G401.6 (cell line): Measurements from ENCODE around the gene TDRD5.
"Not testable (repeated sequence)": the region's sequence is repeated elsewhere in the genome, so short reads cannot be mapped to it uniquely, and the experiment has no call there.

ENCODE experiments used
- FAIRE-seq: peaks from 2 replicates; lab custom pipeline; 2012; peaks lifted over from hg19 to GRCh38; lab: Jason Lieb, UNC

Gene TDRD5

DNA sequence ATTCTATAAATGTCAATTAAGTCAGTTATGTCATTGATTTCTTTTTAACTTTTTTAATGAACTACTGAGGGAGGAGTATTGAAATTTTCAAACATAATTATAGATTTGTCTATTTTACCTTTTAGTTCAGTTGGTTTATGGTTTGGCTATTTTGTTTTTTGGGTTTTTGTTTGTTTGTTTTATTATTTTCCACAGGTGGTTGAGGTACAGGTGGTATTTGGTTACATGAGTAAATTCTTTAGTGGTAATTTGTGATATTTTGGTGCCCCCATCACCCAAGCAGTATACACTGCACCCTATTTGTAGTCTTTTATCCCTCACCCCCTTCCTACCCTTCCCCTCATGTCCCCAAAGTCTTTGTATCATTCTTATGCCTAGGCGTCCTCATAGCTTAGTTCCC, 9.5 kb downstream of the TDRD5 start:
- FAIRE-seq: no peak

GRCh38 chr1:179612361-179612760, 20.7 kb downstream of the TDRD5 start:
- no peak for FAIRE-seq

DNA sequence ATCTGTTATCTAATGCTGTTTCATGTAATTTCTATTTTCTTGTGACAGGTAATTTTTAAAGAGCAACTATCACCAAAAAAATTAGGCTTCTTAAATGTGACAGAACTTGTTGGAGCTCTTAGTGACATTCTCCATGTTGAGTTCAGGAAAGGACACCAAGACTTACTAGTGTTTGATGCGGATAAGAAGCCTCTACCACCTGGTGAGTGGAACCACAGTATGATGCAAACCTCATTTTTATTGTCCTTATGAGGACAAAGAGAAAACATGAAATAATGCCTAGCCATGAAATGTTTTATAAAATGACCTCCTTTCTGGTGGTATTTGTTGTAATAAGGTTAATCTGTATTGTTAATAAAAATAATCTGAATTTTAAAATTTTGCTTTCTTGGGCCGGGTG, 39.1 kb downstream of the TDRD5 start:
- FAIRE-seq: no peak

- no peak for FAIRE-seq
Measured at GRCh38 chr1:179632868-179633267, 41.2 kb downstream of the TDRD5 start.

- no peak for FAIRE-seq
Measured at GRCh38 chr1:179637211-179637860, 45.7 kb downstream of the TDRD5 start.

DNA sequence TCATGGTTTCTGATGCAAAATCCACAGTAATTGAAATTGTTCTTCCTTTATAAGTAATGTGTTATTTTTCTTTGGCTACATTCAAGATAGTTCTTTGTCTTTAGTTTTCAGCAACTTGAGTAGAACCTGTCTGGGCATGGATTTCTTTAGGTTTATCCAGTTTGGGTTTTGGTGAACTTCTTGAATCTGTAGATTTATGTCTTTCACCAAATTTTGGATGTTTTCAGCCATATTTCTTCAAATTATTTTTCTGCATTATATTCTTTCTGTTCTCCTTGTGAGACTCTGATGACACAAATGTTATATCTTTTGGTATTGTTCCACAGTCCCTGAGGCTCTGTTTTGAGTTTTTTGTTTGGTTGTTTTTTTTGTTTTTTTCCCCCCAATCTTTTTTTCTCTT, 69.4 kb downstream of the TDRD5 start:
- FAIRE-seq: no peak

DNA sequence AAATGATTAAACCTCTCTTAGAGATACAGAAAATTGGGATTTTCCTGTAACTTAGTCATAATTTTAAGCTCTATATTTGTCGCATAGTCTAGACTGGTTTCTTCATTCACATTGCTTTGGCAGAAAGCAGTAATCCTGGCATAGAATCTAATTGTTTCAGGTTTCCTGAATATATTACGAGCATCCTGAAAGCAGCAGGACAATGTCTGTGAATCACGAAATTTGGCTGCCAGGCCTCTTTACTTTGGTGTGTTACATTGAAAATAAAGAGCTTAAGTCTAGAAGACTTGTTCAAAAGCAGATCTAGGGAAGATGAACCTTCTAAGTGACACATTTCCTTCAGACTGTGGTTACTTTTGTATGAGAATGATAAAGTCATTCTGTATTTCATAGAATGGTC, 72.2 kb downstream of the TDRD5 start:
- no peak for FAIRE-seq

DNA sequence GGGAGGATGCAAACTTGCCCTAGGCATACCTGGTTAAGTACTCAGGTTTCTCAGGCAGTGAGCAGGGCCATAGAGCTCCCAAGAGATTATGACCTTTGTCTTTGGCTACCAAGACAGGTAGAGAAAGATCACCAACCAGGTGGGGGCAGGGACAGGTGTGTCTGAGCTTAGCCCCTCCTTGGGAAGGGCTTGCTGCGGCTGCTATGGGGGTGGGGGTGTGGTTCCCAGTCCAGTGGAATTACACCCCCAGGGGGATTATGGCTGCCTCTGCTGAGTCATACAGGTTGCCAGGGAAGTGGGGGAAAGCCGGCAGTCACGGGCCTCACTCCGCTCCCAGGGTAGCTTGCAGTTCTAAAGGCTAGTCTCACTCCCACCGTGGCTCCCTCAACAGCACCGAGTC, 86.2 kb downstream of the TDRD5 start:
- FAIRE-seq: no peak

- FAIRE-seq: not testable (repeated sequence)
Measured at GRCh38 chr1:179694530-179694929, 102.9 kb downstream of the TDRD5 start.

DNA sequence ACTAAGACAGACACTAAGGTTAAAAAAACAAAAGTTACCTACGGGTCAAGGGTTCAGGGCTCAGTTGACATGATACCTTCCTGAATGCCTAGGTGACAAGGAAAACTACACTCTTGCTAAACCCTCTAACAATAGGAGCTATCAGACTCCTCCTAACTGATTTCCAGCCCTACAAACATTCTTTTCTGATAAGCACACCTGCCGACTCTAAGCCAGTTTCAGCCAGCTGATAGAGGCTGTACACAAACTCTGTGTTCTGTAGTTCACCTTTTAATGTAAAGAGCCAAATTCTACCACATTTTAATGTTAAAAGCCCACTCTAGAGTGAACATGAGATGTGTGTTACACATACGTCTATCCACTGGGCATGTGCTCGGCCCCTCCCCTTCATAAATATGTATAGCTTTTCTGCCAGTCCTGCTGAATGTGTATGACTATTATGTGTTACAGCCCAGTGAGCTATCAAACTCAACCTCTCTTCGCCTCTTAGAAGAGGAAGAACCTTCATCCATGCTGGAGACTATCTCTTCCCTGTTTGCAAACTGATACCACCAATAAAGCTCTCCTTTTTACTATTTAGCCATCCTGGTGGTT, 111.4 kb downstream of the TDRD5 start:
- no peak for FAIRE-seq

DNA sequence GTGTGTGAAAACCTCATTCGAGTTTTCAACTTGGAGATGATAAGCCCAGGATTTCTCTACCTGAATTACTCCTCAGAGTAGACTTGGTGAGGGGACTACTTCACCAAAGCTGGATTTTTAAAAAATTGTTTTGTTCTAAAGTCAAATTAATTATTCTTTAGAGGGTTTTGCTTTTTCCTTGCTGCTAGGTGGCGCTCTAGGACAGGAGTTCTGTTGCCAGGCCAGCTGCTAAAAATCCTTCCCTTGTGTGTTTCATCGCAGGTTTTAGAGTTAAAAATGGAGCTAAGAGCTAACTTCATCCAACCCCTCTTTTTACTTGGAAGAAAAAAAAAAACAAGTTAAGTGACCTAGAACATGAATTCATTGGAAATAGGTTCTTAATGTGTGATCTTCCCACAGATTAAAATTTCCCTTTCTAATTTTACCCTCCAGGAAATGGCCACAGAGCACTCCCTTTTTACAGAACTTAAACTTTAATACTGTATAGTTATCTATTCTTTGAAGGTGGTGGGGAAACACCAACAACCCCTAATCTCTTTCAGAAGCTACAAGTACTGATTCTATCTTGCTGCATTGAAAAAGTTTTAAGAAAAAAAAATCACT, 114.8 kb downstream of the TDRD5 start:
- FAIRE-seq: peak; percentile 83

DNA sequence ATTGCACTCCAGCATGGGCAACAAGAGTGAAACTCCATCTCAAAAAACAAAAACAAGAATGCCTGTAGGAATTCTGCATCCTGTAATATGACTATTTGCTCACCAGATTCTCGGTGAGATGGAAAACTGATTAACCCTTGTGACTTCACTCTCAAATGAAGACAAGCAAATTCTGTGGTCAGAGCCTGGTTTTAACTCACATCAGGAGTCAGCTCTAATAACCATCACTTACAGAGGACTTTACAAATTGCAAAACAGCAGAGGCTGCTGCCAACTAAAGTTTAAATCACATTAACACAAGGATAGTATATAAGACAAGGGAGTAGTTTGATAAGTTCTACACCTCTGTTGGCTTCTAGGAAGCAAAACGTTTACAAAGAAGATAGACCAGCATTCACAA, 115.8 kb downstream of the TDRD5 start:
- no peak for FAIRE-seq

DNA sequence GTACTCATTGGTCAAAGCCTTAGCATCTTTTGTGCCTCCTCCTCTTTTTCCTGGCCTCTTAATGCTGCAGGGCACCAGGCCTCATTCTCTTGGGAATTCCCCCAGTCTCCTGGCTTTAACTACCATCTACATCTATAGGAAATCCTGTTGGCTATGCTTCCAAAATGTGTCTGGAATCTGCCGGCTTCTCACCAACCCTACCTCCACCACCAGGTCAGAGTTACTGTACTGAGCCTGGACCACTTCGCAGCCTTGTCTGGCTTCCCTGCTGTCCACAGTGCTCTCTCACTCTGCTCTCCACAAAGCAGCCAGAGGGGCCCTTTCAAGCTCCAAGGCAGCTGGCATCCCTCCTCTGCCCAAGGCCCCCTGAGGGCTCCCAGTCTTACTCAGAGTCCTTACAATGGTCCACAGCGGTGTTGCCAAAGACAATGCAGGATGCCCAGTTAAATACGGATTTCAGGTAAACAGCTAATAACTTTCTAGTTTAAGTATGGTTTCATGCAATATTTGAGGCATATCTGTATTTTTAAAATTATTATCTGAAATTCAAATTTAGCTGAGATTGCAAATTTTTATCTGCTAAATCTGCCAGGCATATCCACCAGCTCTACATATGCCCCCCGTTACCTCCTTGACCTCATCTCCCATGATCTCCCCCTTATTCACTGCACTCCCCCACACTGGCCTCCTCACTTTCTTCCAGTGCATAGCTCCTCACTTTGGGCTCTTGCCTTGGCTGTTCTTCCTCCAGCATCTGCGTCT, 117.0 kb downstream of the TDRD5 start:
- FAIRE-seq: no peak

GRCh38 chr1:179709841-179710329, 118.3 kb downstream of the TDRD5 start:
- no peak for FAIRE-seq

DNA sequence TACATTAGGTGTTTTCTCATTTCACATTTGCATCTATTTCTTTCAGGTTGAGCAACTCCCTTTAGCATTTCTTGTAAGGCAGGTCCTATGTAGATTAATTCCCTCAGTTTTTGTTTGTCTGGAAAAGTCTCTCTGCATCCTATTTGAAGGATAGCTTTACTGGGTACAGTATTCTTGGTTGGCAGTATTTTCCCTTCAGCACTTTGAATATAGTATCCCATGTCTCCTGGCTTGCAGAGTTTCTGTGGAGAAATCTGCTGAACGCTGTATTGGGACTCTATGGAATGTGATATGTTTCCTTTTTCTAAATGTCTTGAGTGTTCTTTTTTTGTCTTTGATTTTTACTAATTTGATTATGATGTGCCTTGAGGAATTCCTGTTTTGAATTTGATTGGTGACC, 122.5 kb downstream of the TDRD5 start:
- no peak for FAIRE-seq

DNA sequence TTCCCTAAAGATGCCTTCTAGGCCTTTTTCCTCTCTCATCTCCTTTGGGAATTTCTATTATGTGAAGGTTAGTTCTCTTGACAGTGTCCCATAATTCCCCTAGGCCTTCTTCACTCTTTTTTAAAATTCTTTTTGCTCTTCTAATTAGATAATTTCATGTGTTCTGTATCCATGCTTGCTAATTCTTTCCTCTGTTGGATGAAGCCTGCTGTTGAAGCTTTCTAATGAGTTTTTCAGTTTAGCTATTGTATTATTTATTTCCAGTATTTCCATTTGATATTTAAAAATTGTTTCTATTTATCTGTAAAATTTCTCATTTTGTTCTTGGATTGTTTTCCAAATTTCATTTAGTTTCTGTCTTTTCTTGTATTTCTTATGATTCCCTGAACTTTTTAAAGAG, 123.0 kb downstream of the TDRD5 start:
- no peak for FAIRE-seq

DNA sequence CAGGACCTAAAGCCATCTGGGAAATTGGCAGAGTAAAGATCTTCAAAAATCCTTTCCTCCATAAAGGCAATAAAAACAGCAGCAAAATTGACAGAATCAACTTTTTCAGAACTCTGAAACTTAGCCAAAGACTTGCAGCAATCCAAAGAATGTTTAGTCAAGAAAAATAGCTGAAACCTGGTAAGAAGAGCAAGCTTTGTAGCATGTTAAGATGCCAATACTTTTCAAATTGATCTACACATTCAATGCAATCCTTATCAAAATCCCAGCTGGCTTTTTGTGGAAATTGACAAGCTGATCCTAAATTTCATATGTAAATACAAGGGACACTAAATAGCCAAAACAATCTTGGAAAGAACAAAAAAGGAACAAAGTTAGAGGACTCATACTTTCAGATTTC, 127.6 kb downstream of the TDRD5 start:
- no peak for FAIRE-seq

- no peak for FAIRE-seq
Measured at GRCh38 chr1:179728271-179728670, 136.6 kb downstream of the TDRD5 start.

DNA sequence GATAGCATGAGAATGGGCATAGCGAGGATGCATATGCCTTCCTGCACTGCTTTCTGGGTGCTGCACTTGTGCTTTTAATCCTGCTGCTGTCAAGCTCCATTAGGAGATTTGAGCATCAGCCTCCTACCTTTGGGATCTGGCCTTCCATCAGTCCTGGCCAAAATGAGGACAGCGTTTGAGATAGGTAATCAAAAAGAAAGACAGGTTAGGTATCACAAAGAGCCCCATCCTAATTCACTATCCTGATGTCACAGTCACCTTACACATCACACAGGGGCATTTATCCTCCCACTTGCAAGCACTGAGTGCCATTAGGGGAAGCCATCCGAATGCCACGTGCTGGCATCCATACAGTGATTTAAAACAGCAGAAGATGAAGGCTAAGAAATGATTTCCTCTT, 138.2 kb downstream of the TDRD5 start:
- no peak for FAIRE-seq

DNA sequence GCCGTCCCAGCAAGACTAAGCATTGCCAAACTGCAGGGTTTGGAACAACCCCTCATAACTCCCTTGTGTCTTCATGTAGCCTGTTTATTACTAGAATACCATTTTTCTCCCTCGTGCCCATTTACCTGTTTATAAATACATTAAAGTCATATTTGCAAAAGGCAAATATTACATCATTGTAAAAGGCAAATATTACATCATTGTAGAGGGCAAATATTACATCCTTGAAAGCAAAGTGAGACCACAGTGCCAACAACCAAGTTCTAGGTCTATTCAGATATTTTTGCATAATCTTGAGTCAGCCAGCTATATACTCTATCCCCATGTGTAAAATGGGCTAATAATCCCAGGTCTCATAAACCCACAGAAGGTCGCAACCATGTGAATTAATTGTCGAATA, 140.0 kb downstream of the TDRD5 start:
- FAIRE-seq: no peak
